Karpas-422 (cell line): ENCODE measurements around the gene PHF12. TPM values are rescaled to one million over a fixed set of nuclear protein-coding genes. Genes with fewer than 3 reads are reported as not detected.
A peak's percentile ranks its signal among the peaks of the same experiment; 100 is the strongest.

Experiments used
- DNase-seq: peaks from one replicate; pipeline ENCODE4 v3.0.0-alpha.2; 2015
- H2AFZ ChIP-seq: fragments of 200-600 bp; sonication (generic); 2 replicates; pipeline ENCODE4 v1.6.1; 2014; ENCODE audit warnings: antibody characterized with exemption, low read length, mixed read lengths
- H3K27ac ChIP-seq: fragments of 200-600 bp; sonication (generic); 2 replicates; pipeline ENCODE4 v1.5.1; 2014; ENCODE audit warnings: mild to moderate bottlenecking, low read length, moderate library complexity
- H3K27me3 ChIP-seq: fragments of 200-600 bp; sonication (generic); 2 replicates; pipeline ENCODE4 v1.6.1; 2014; ENCODE audit warnings: low read length, mixed read lengths
- H3K36me3 ChIP-seq: fragments of 200-600 bp; sonication (generic); 2 replicates; pipeline ENCODE4 v1.6.1; 2014; ENCODE audit warnings: low read length, mixed read lengths; ENCODE audit not compliant: insufficient read depth
- H3K4me1 ChIP-seq: fragments of 200-600 bp; sonication (generic); 2 replicates; pipeline ENCODE4 v1.6.1; 2014; ENCODE audit warnings: mild to moderate bottlenecking, low read length, mixed read lengths
- H3K4me2 ChIP-seq: fragments of 200-600 bp; sonication (generic); 2 replicates; pipeline ENCODE4 v1.6.1; 2014; ENCODE audit warnings: low read length, low read depth, mild to moderate bottlenecking; ENCODE audit not compliant: poor library complexity, severe bottlenecking
- H3K4me3 ChIP-seq: fragments of 200-600 bp; sonication (generic); 2 replicates; pipeline ENCODE4 v1.5.1; 2014; ENCODE audit warnings: mild to moderate bottlenecking, antibody characterized with exemption, low read length, mixed read lengths
- H3K79me2 ChIP-seq: fragments of 200-600 bp; sonication (generic); 2 replicates; pipeline ENCODE4 v1.6.1; 2014; ENCODE audit warnings: mild to moderate bottlenecking, low read length, mixed read lengths
- H3K9ac ChIP-seq: fragments of 200-600 bp; sonication (generic); 2 replicates; pipeline ENCODE4 v1.6.0; 2014; ENCODE audit warnings: low read length
- H3K9me2 ChIP-seq: fragments of 200-600 bp; sonication (generic), shearing (Covaris generic); replicated peaks from 2 replicates; pipeline ENCODE4 v1.6.0; 2014; ENCODE audit warnings: mild to moderate bottlenecking, low read length, moderate library complexity; ENCODE audit not compliant: insufficient read depth
- H3K9me3 ChIP-seq: fragments of 300-700, 200-600 bp; sonication (generic); 2 replicates; pipeline ENCODE4 v1.6.1; 2014; ENCODE audit warnings: low read length, mixed read lengths
- H4K20me1 ChIP-seq: fragments of 200-600 bp; sonication (generic); 2 replicates; pipeline ENCODE4 v1.6.1; 2014; ENCODE audit warnings: mild to moderate bottlenecking, antibody characterized with exemption, low read length, low read depth; ENCODE audit not compliant: insufficient read depth
- total RNA-seq: library from RNA; depleted of rRNA; stranded (reverse); fragments of >200 nt; shearing (Covaris generic); gene quantifications from 2 replicates; pipeline ENCODE4 v1.2.3, GENCODE V29; 2014; ENCODE audit warnings: low replicate concordance

The PHF12 gene
- total RNA-seq, 1 experiment from 2014 or later: 38.3 TPM

DNA sequence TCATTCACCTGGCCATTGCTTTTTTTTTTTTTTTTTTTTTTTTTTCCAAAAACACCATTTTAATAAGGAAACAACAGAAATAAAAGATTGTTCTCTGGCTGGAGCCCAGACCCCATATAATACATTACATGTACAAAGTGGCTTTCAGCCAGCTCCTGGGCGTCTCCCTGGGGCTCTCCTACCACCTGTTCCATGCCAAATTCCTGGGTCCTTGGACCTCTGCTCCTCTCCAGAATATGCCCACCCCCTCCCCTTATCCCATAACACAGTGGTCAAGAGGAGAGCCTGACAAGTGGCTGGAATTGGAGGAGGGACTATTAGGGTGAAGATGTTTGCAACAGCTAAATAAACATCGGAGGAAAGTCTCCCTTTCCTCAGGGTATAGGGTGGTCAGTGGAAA, 3.6 kb upstream of the PHF12 start:
- H3K27ac ChIP-seq: no peak overlapping the region
- H4K20me1 ChIP-seq: peaks cover 4% of the 10 kb centered on the region; the same call in 1 of the 2 replicates
- no peak overlapping the region for H3K4me3 ChIP-seq

DNA sequence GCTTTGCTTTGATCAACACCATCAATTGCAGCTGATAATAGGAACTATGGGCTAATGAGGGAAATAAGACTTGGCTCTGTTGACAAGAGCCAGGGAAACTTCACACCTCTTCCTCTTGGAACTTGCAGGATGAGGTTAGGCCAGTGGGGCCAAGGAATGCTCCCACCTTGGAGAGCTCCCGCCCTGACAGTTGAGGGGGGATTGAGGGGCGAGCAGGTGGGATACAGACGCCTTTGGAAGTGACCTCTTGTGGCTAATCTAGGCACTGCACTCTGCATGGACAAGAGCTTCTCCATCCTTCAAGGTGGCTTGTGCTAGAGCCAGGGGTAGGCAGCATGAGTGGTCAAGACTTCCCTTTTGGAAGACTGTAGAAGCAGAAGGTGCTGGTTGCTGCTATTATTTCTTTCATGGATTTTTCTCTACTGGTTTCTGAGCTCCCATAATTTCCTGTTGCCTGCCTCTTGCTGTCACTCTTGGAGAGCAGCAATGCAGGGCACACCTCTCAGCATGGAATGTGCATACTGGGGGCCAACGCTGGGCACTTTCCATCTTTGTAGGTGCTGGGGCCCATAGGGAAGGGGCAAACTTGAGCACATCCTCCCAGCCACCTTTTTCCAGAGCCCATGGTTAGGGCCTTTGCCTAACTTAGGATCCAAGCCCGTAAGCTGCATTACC, 2.3 kb upstream of the PHF12 start:
- H3K27ac ChIP-seq: no peak overlapping the region
- H3K4me2 ChIP-seq: peak overlapping the region; percentile 78
- H3K9me3 ChIP-seq: no peaks in the 10 kb centered on the region
- H3K9me2 ChIP-seq: no peaks in the 10 kb centered on the region
- H3K4me1 ChIP-seq: peaks cover 19% of the 10 kb centered on the region
- no peak overlapping the region; the same call in 1 of the 2 replicates for H2AFZ ChIP-seq
- peak overlapping the region; percentile 56; the same call in 1 of the 2 replicates for H3K9ac ChIP-seq
- no peaks in the 10 kb centered on the region for H3K27me3 ChIP-seq
- H4K20me1 ChIP-seq: peaks cover 12% of the 10 kb centered on the region; the same call in 1 of the 2 replicates
- peaks cover 22% of the 10 kb centered on the region for H3K79me2 ChIP-seq
- DNase-seq: peak; percentile 82
- H3K36me3 ChIP-seq: no peaks in the 10 kb centered on the region
- no peak overlapping the region for H3K4me3 ChIP-seq

More for the DNA sequence above, 3.6 kb upstream of the PHF12 start:
- no peak for DNase-seq
- no peaks in the 10 kb centered on the region for H3K27me3 ChIP-seq
- H3K9me2 ChIP-seq: no peaks in the 10 kb centered on the region
- H3K9me3 ChIP-seq: no peaks in the 10 kb centered on the region
- no peak overlapping the region for H2AFZ ChIP-seq
- peaks cover 10% of the 10 kb centered on the region for H3K79me2 ChIP-seq
- no peak overlapping the region for H3K9ac ChIP-seq
- no peak overlapping the region for H3K4me2 ChIP-seq
- no peaks in the 10 kb centered on the region for H3K36me3 ChIP-seq
- H3K4me1 ChIP-seq: peaks cover 15% of the 10 kb centered on the region

DNA sequence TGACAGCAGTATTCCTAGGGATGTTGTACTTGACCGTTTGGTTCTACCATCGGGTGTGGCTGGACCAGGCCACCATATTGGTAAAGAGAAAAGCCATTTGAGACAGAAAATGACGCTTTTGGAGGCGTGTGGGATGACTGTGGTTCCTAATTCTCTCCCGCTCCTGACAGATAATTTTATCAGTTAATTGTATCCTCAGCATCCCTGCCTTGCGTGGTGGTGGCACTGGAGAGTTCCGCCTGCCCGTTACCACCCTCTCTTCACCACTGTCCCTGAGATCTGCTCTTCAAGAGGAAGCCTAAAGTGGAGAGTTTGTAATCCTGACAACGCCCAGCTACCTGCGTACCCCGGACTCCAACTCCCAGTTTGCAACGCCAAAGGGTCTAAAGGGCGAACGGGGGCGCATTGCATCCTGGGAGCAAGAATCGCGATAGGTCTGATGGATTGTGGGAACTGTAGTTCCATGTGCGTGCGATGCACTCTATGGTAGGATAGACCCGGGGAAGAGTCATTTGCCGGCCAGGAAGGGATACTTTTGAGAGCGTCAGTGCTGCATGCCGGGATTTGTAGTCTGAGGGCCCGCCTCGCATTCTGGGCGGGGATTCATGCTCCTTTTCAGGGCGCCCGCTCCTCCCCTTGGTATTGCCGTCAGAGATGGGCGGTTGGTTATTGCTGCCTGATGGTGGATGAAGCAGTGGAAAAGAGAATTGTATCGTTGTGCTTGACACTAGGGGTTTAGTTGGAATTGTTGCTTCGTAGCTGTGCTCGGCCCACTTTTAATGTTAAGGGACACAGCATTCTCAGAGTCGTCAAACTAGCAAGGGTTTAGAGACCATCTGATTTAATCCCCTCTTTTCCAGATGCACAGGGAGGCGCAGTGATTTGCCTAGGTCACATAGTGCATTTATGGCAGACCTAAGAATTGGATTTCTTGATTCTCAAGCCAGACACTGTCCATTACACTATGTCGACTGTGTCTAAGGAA, 965 bp upstream of the PHF12 start:
- Histone ChIP-seq H3K9me2 (no peaks in the 10 kb centered on the region), H3K4me1 (peaks cover 32% of the 10 kb centered on the region), H2AFZ (peak overlapping the region; percentile 92; the same call in 1 of the 2 replicates), H3K4me2 (peak overlapping the region; percentile 96), H3K4me3 (peak overlapping the region; percentile 85), H3K9me3 (no peaks in the 10 kb centered on the region), H3K9ac (peak overlapping the region; percentile 87), H3K27ac (peak overlapping the region; percentile 92), H3K27me3 (no peaks in the 10 kb centered on the region), H3K36me3 (peaks cover 5% of the 10 kb centered on the region; the same call in 1 of the 2 replicates), H3K79me2 (peaks cover 35% of the 10 kb centered on the region), H4K20me1 (peaks cover 24% of the 10 kb centered on the region; the same call in 1 of the 2 replicates)
- peak; percentile 99 for DNase-seq

- Histone ChIP-seq H3K27me3 (no peaks in the 10 kb centered on the region), H3K9me2 (no peaks in the 10 kb centered on the region), H3K27ac (peak overlapping the region; percentile 93), H3K36me3 (peaks cover 17% of the 10 kb centered on the region; the same call in 1 of the 2 replicates), H3K4me1 (peaks cover 46% of the 10 kb centered on the region), H3K4me2 (peak overlapping the region; percentile 96), H3K9ac (peak overlapping the region; percentile 94), H4K20me1 (peaks cover 36% of the 10 kb centered on the region), H3K79me2 (peaks cover 49% of the 10 kb centered on the region), H2AFZ (no peak overlapping the region), H3K4me3 (peak overlapping the region; percentile 87), H3K9me3 (no peaks in the 10 kb centered on the region)
- no peak for DNase-seq
These were observed 428 bp downstream of the PHF12 start for GRCh38 chr17:28950752-28951427.

DNA sequence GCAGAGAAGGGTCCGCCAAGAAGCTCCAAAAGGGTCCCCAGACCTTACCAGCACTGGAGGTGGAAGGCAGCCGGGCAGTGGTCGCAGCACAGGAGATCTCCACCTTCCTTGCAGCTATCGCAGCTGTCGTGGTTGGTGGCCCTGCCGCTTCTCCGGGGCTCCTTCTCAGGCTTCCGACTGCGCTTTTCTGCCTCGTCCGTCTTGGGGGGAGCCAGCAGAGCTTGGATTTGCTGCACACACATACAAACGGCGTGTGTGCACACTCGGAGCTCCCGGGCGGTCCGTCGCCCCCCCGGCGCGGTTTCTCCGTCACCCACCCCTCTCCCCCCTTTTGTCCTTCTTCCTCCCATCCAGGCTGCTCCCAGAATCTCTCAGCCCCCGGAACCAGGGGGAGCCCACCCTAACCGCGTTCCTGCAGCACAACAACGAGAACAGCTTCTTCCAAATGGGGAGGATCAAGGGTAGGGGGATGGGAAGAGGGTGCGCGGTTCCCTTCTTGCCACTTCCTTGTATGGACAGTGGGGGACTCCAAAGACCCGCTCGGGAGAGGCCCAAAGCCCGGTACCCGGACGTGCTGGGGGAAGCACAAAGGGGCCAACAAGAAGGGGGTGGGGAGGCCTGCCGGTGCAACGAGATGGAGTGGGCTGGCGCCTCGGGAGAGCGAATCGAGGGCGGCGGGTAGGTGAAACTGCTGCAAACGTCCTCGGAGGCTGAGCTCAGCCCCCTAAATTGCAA, 1.1 kb downstream of the PHF12 start:
- Histone ChIP-seq H3K9me3 (no peaks in the 10 kb centered on the region), H2AFZ (peak overlapping the region; percentile 33; the same call in 1 of the 2 replicates), H3K79me2 (peaks cover 56% of the 10 kb centered on the region), H3K4me3 (peak overlapping the region; percentile 87), H3K4me1 (peaks cover 53% of the 10 kb centered on the region), H3K4me2 (peak overlapping the region; percentile 96), H3K9ac (peak overlapping the region; percentile 94), H3K27ac (peak overlapping the region; percentile 93), H3K36me3 (peaks cover 17% of the 10 kb centered on the region; the same call in 1 of the 2 replicates), H4K20me1 (peaks cover 43% of the 10 kb centered on the region), H3K9me2 (no peaks in the 10 kb centered on the region), H3K27me3 (no peaks in the 10 kb centered on the region)
- DNase-seq: peak; percentile 81

DNA sequence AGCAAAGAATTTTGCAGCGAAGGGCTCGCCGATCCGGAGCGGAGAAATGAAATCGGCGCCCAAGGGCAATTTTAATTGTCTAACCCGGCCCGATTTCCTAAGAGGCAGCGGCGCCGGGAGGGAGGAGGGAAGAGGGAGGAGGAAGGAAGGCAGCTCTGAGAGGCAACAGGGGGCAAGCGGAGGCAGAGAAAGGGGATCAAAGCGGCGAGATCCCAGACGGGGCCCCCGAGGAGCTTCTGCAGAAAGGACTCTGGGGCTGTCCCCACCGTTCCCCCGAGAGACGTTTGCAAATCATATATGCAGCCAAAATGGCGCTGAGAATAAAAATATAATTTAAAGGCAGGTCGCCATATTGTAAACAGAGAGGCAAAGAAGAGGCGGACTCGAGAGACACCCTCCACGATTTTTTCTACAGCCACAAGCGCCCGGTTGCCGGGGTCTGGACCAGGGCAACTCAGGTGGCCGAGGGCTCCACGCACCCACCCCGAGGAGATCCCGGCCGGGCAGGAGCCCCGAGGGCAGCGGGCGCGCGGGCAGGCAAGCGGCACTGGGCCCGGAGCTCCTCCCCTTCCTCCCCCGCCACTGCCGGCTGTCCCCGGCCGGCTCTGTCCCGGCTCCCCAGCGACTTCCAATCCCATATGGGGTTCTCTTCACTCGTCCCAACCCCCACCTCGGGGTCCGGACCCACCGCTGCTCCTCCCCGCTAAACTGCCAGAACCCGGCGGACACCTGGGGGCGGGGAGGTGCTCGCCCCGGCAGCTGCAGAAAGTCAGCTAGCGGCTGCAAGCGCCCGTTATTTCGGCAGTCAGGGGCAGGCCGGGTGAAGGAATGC, 1.9 kb downstream of the PHF12 start:
- peaks cover 49% of the 10 kb centered on the region for H4K20me1 ChIP-seq
- H3K9ac ChIP-seq: peak overlapping the region; percentile 94
- H3K36me3 ChIP-seq: peaks cover 21% of the 10 kb centered on the region; the same call in 1 of the 2 replicates
- H3K79me2 ChIP-seq: peaks cover 64% of the 10 kb centered on the region
- DNase-seq: peak; percentile 89
- no peaks in the 10 kb centered on the region for H3K9me3 ChIP-seq
- peak overlapping the region; percentile 93 for H3K27ac ChIP-seq
- H3K4me1 ChIP-seq: peaks cover 59% of the 10 kb centered on the region
- H3K27me3 ChIP-seq: no peaks in the 10 kb centered on the region
- no peaks in the 10 kb centered on the region for H3K9me2 ChIP-seq
- peak overlapping the region; percentile 87 for H3K4me3 ChIP-seq
- peak overlapping the region; percentile 33; the same call in 1 of the 2 replicates for H2AFZ ChIP-seq
- peak overlapping the region; percentile 96 for H3K4me2 ChIP-seq

DNA sequence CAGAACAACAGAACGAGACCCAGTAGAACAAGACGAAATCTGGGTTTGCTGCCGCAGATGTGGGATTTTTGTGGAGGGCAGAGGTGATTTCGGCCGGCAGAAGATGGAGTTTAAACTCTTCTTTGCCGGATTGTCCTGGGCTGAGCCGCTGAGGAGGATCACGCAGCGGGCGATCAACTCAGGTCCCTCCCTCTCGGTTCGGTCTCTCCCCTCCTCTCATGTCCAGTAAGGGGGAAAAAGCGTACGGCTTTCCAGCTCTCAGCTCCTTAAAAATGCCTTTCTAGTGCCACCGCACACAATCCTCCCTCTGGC, 2.5 kb downstream of the PHF12 start:
- Histone ChIP-seq H3K9me3 (no peaks in the 10 kb centered on the region), H3K4me1 (peaks cover 60% of the 10 kb centered on the region), H3K27me3 (no peaks in the 10 kb centered on the region)

More for the DNA sequence above, 2.5 kb downstream of the PHF12 start:
- Histone ChIP-seq H3K27ac (peak overlapping the region; percentile 93), H3K9me2 (no peaks in the 10 kb centered on the region), H3K9ac (peak overlapping the region; percentile 94), H2AFZ (no peak overlapping the region), H3K4me3 (peak overlapping the region; percentile 87), H3K4me2 (peak overlapping the region; percentile 96), H3K79me2 (peaks cover 69% of the 10 kb centered on the region), H4K20me1 (peaks cover 55% of the 10 kb centered on the region), H3K36me3 (peaks cover 25% of the 10 kb centered on the region; the same call in 1 of the 2 replicates)
- DNase-seq: no peak
